H9 (cell line): ENCODE results near the gene WDR53. TPM values are rescaled to one million over a fixed set of nuclear protein-coding genes. Genes with fewer than 3 reads are reported as not detected.

Source experiments
- DNase-seq: peaks from one replicate; pipeline ENCODE4 v3.0.0-alpha.2; 2017
- H2AFZ ChIP-seq: one replicate; pipeline ENCODE4 v1.6.1; 2013; ENCODE audit warnings: mild to moderate bottlenecking, low read length, control low read depth, moderate library complexity
- H2AK5ac ChIP-seq: 2 replicates; pipeline ENCODE4 v1.6.1; 2013; ENCODE audit warnings: low read length, control low read depth, mixed read lengths; ENCODE audit not compliant: insufficient read length
- H2BK120ac ChIP-seq: one replicate; pipeline ENCODE4 v1.6.1; 2013; ENCODE audit warnings: low read depth, mild to moderate bottlenecking, low read length, control low read depth, inconsistent platforms; ENCODE audit not compliant: poor library complexity, severe bottlenecking
- H2BK12ac ChIP-seq: 2 replicates; pipeline ENCODE4 v1.6.1; 2013; ENCODE audit warnings: low read length, control low read depth, mixed read lengths, low read depth; ENCODE audit not compliant: insufficient read length
- H2BK15ac ChIP-seq: 2 replicates; pipeline ENCODE4 v1.6.1; 2013; ENCODE audit warnings: low read depth, low read length, control low read depth
- H2BK20ac ChIP-seq: one replicate; pipeline ENCODE4 v1.6.1; 2013; ENCODE audit warnings: low read depth, mild to moderate bottlenecking, low read length, control low read depth, inconsistent platforms; ENCODE audit not compliant: poor library complexity, severe bottlenecking
- H2BK5ac ChIP-seq: 2 replicates; pipeline ENCODE4 v1.6.1; 2013; ENCODE audit warnings: low read length, control low read depth, mixed read lengths; ENCODE audit not compliant: insufficient read length
- H3K14ac ChIP-seq: 2 replicates; pipeline ENCODE4 v1.6.1; 2013; ENCODE audit warnings: low read length, control low read depth; ENCODE audit not compliant: insufficient read depth
- H3K18ac ChIP-seq: 2 replicates; pipeline ENCODE4 v1.6.1; 2013; ENCODE audit warnings: low read depth, mild to moderate bottlenecking, mixed read lengths, low read length, control low read depth; ENCODE audit not compliant: insufficient read length
- H3K23ac ChIP-seq: 2 replicates; pipeline ENCODE4 v1.6.1; 2013; ENCODE audit warnings: low read length, control low read depth, mixed read lengths, low read depth; ENCODE audit not compliant: insufficient read length
- H3K23me2 ChIP-seq: 2 replicates; pipeline ENCODE4 v1.6.1; 2013; ENCODE audit warnings: low read depth, mild to moderate bottlenecking, mixed read lengths, low read length, control low read depth; ENCODE audit not compliant: insufficient read length, poor library complexity, severe bottlenecking
- H3K27ac ChIP-seq: 2 replicates; pipeline ENCODE4 v1.5.1; 2013; ENCODE audit warnings: low read length, control low read depth, mixed read lengths, low read depth; ENCODE audit not compliant: insufficient read length
- H3K27me3 ChIP-seq: 2 replicates; pipeline ENCODE4 v1.6.1; 2013; ENCODE audit warnings: low read length, control low read depth, inconsistent platforms; ENCODE audit not compliant: insufficient read depth
- H3K4ac ChIP-seq: 2 replicates; pipeline ENCODE4 v1.6.1; 2013; ENCODE audit warnings: low read depth, mild to moderate bottlenecking, control low read depth, inconsistent platforms, low read length, moderate library complexity
- H3K4me1 ChIP-seq: 2 replicates; pipeline ENCODE4 v1.6.1; 2013; ENCODE audit warnings: low read length, control low read depth, inconsistent platforms; ENCODE audit not compliant: insufficient read depth
- H3K4me2 ChIP-seq: 2 replicates; pipeline ENCODE4 v1.6.1; 2013; ENCODE audit warnings: low read length, control low read depth, mixed read lengths; ENCODE audit not compliant: insufficient read length, insufficient read depth
- H3K56ac ChIP-seq: 2 replicates; pipeline ENCODE4 v1.6.1; 2013; ENCODE audit warnings: low read depth, mild to moderate bottlenecking, mixed read lengths, low read length, control low read depth; ENCODE audit not compliant: insufficient read length
- H3K79me1 ChIP-seq: 2 replicates; pipeline ENCODE4 v1.6.1; 2013; ENCODE audit warnings: low read depth, mild to moderate bottlenecking, moderate library complexity, low read length, control low read depth, inconsistent platforms; ENCODE audit not compliant: insufficient read depth, poor library complexity, severe bottlenecking
- H3K79me2 ChIP-seq: 2 replicates; pipeline ENCODE4 v1.6.1; 2013; ENCODE audit warnings: low read length, control low read depth, inconsistent platforms; ENCODE audit not compliant: insufficient read depth
- H3K9ac ChIP-seq: 2 replicates; pipeline ENCODE4 v1.6.1; 2013; ENCODE audit warnings: low read length, control low read depth, mixed read lengths; ENCODE audit not compliant: insufficient read length; ENCODE audit errors: extremely low read depth
- H3K9me3 ChIP-seq: one replicate; pipeline ENCODE4 v1.6.1; 2013; ENCODE audit warnings: low read depth, low read length, inconsistent platforms; ENCODE audit not compliant: control insufficient read depth
- H3T11ph ChIP-seq: one replicate; pipeline ENCODE4 v1.6.1; 2013; ENCODE audit warnings: mild to moderate bottlenecking, low read length, control low read depth, inconsistent platforms
- H4K20me1 ChIP-seq: one replicate; pipeline ENCODE4 v1.6.1; 2013; ENCODE audit not compliant: control insufficient read depth, insufficient read length, insufficient read depth
- H4K5ac ChIP-seq: 2 replicates; pipeline ENCODE4 v1.6.1; 2013; ENCODE audit warnings: low read depth, mild to moderate bottlenecking, mixed read lengths, low read length, control low read depth; ENCODE audit not compliant: insufficient read length
- H4K8ac ChIP-seq: replicated peaks from 2 replicates; pipeline ENCODE4 v1.6.1; 2013; ENCODE audit warnings: low read length, control low read depth, mixed read lengths, low read depth; ENCODE audit not compliant: insufficient read length
- H4K91ac ChIP-seq: 2 replicates; pipeline ENCODE4 v1.6.1; 2013; ENCODE audit warnings: low read depth, mild to moderate bottlenecking, moderate library complexity, mixed read lengths, low read length, control low read depth; ENCODE audit not compliant: insufficient read length
- H3K27ac Mint-ChIP-seq, 3 experiments: 2 replicates in 2 of 3; 3 replicates in 1 of 3; pipeline ENCODE4 v1.8.0; 2020 to 2021; ENCODE audit warnings: mixed read lengths in 3 of 3, mild to moderate bottlenecking in 1 of 3, moderate library complexity in 1 of 3
- H3K27me3 Mint-ChIP-seq: 2 replicates; pipeline ENCODE4 v1.8.0; 2021; ENCODE audit warnings: low read depth, mild to moderate bottlenecking, moderate library complexity, mixed read lengths
- H3K36me3 Mint-ChIP-seq, 3 experiments: 2 replicates in 2 of 3; 3 replicates in 1 of 3; pipeline ENCODE4 v1.8.0; 2020 to 2021; ENCODE audit warnings: low read depth in 3 of 3, mixed read lengths in 3 of 3; ENCODE audit not compliant: insufficient read depth in 1 of 3
- H3K4me1 Mint-ChIP-seq, 2 experiments: 2 replicates each; pipeline ENCODE4 v1.8.0; 2020; ENCODE audit warnings: mixed read lengths in 2 of 2
- H3K4me3 Mint-ChIP-seq, 2 experiments: 2 replicates in 1 of 2; 3 replicates in 1 of 2; pipeline ENCODE4 v1.8.0; 2020 to 2021; ENCODE audit warnings: mild to moderate bottlenecking in 2 of 2, mixed read lengths in 2 of 2, moderate library complexity in 1 of 2
- H3K9me3 Mint-ChIP-seq, 2 experiments: 2 replicates in 1 of 2; 3 replicates in 1 of 2; pipeline ENCODE4 v1.8.0; 2020; ENCODE audit warnings: mild to moderate bottlenecking in 2 of 2, mixed read lengths in 2 of 2, moderate library complexity in 1 of 2
- WGBS: extraction: QIAGEN DNeasy Blood & Tissue Kit; methylation state at CpG from one replicate; pipeline ENCODE4 v1.1.7; 2013; ENCODE audit warnings: missing lambda C conversion rate, low lambda C conversion rate, mixed read lengths; ENCODE audit not compliant: insufficient read length; ENCODE audit errors: extremely low coverage; 5-methylcytosine and 5-hydroxymethylcytosine counted together
- total RNA-seq: library from RNA; stranded (reverse); gene quantifications from 2 replicates; pipeline ENCODE4 v1.2.1, GENCODE V29; 2021
- TF ChIP-seq, protein P1 (sequence below): fragments of 200-600 bp; sonication (generic); conservative IDR thresholded peaks from 3 replicates; pipeline ENCODE4 v1.8.0; 2021; ENCODE audit warnings: antibody characterized with exemption, mild to moderate bottlenecking

Gene WDR53
- total RNA-seq, 1 experiment from 2014 or later = 21.2 TPM

DNA sequence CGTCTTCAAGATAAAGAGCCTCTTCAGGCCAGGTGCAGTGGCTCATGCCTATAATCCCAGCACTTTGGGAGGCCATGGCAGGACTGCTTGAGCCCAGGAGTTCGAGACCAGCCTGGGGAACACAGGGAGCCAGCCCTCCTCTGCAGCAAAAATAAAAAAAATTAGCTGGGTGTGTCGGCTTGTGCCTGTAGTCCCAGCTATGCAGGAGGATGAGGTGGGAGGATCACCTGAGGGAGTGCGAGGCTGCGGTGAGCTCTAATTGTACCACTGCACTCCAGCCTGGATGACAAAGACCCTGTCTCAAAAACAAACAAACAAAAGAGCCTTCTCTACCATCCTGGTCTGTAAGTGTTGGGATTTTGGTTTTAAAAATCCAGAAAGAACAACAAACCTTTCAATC lies 11.1 kb downstream of the WDR53 start:
- Histone ChIP-seq H3K14ac (no peak overlapping the region), H4K20me1 (no peaks in the 10 kb centered on the region), H2BK5ac (no peak overlapping the region), H3T11ph (no peak overlapping the region), H4K91ac (no peak overlapping the region), H3K9ac (no peak overlapping the region), H3K79me2 (no peaks in the 10 kb centered on the region), H2BK15ac (no peak overlapping the region), H3K23ac (no peak overlapping the region), H3K23me2 (no peaks in the 10 kb centered on the region), H3K27me3 (no peaks in the 10 kb centered on the region), H2BK20ac (no peak overlapping the region), H3K9me3 (no peaks in the 10 kb centered on the region), H3K27ac (no peak overlapping the region), H4K5ac (no peak overlapping the region), H3K4ac (no peak overlapping the region), H3K4me2 (no peak overlapping the region), H2AK5ac (no peak overlapping the region), H2AFZ (no peak overlapping the region), H3K56ac (no peak overlapping the region), H2BK12ac (no peak overlapping the region), H3K79me1 (no peaks in the 10 kb centered on the region), H3K4me1 (no peaks in the 10 kb centered on the region), H3K18ac (no peak overlapping the region), H2BK120ac (no peak overlapping the region), H4K8ac (no peak overlapping the region)
- Mint-ChIP-seq H3K4me1 (no peaks in the 10 kb centered on the region), H3K4me3 (no peak overlapping the region), H3K36me3 (peaks cover 2 to 18% (median 16%) of the 10 kb centered on the region in 3 experiments; a peak in 5 of 7 replicates), H3K27ac (no peak overlapping the region), H3K27me3 (no peaks in the 10 kb centered on the region), H3K9me3 (no peaks in the 10 kb centered on the region)
- TF ChIP-seq, protein P1, sequence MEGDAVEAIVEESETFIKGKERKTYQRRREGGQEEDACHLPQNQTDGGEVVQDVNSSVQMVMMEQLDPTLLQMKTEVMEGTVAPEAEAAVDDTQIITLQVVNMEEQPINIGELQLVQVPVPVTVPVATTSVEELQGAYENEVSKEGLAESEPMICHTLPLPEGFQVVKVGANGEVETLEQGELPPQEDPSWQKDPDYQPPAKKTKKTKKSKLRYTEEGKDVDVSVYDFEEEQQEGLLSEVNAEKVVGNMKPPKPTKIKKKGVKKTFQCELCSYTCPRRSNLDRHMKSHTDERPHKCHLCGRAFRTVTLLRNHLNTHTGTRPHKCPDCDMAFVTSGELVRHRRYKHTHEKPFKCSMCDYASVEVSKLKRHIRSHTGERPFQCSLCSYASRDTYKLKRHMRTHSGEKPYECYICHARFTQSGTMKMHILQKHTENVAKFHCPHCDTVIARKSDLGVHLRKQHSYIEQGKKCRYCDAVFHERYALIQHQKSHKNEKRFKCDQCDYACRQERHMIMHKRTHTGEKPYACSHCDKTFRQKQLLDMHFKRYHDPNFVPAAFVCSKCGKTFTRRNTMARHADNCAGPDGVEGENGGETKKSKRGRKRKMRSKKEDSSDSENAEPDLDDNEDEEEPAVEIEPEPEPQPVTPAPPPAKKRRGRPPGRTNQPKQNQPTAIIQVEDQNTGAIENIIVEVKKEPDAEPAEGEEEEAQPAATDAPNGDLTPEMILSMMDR = no peak
- WGBS = no CpG with 5 or more reads among the region's 5 CpGs
- no peak for DNase-seq
